B cell (primary cell): ENCODE measurements around the gene MAGEB16.

Source experiments
- CTCF ChIP-seq: fragments of 200-600 bp; IDR thresholded peaks from one replicate; pipeline ENCODE4 v1.8.0; 2022; ENCODE audit warnings: antibody characterized with exemption, mild to moderate bottlenecking
- EZH2 ChIP-seq: IDR thresholded peaks from 2 replicates; pipeline ENCODE4 v1.6.1; 2012; ENCODE audit warnings: borderline replicate concordance, low read depth, mild to moderate bottlenecking, moderate library complexity, low read length; ENCODE audit not compliant: insufficient read depth, poor library complexity, severe bottlenecking

- TF ChIP-seq CTCF (no peak), EZH2 (no peak)
Observed at GRCh38 chrX:35785075-35785474, 13.1 kb upstream of the MAGEB16 start.
